Heart right ventricle (tissue), 16 donors: ENCODE measurements around the gene GRIP2. TPM values are rescaled to one million over a fixed set of nuclear protein-coding genes. Genes with fewer than 3 reads are reported as not detected.

ENCODE experiments used
- ATAC-seq, 8 donors: fragments of 200-7000 bp; cut with Tn5 transposase; one replicate each; pipeline ENCODE4 v1.9.1; 2020; ENCODE audit warnings: mild to moderate bottlenecking in 8 of 8, moderate library complexity in 8 of 8, moderate number of reproducible peaks in 1 of 8
- DNase-seq, 2 donors: peaks; one replicate each; pipeline ENCODE4 v3.0.0-alpha.2; 2020
- H3K27ac ChIP-seq, 10 donors: fragments of 200-600 bp; sonication (generic) in 2 of 10; one replicate each; pipeline versions ENCODE4 v1.5.0 to v1.8.0; 2020 to 2022; ENCODE audit warnings: mild to moderate bottlenecking in 3 of 10
- H3K27me3 ChIP-seq, 7 donors: fragments of 200-600 bp; one replicate each; pipeline ENCODE4 v1.8.0; 2021 to 2022; ENCODE audit warnings: mild to moderate bottlenecking in 2 of 7
- H3K36me3 ChIP-seq, 9 donors: fragments of 200-600 bp; sonication (generic) in 1 of 9; one replicate each; pipeline versions ENCODE4 v1.5.0 to v1.8.0; 2020 to 2022; ENCODE audit warnings: mild to moderate bottlenecking in 2 of 9
- H3K4me1 ChIP-seq, 9 donors: fragments of 200-600 bp; sonication (generic) in 1 of 9; one replicate each; pipeline versions ENCODE4 v1.5.0 to v1.8.0; 2020 to 2022; ENCODE audit warnings: mild to moderate bottlenecking in 4 of 9
- H3K4me3 ChIP-seq, 10 donors: fragments of 200-600 bp; sonication (generic) in 2 of 10; one replicate each; pipeline versions ENCODE4 v1.5.0 to v1.8.0; 2020 to 2022; ENCODE audit warnings: mild to moderate bottlenecking in 7 of 10, moderate library complexity in 2 of 10
- H3K9me3 ChIP-seq, 11 donors: fragments of 200-600 bp in 10 of 11; sonication (generic) in 2 of 11; one replicate each; pipeline versions ENCODE4 v1.5.0 to v1.8.0; 2013 to 2022; ENCODE audit warnings: mild to moderate bottlenecking in 2 of 11, control low read depth in 1 of 11, moderate library complexity in 1 of 11
- CTCF ChIP-seq, 9 donors: fragments of 200-600 bp; sonication (generic) in 2 of 9; IDR thresholded peaks; one replicate each; pipeline versions ENCODE4 v1.5.0 to v1.8.0; 2021 to 2022; ENCODE audit warnings: antibody characterized with exemption in 9 of 9, mild to moderate bottlenecking in 5 of 9, moderate library complexity in 1 of 9
- WGBS, 2 donors: extraction: QIAGEN DNeasy Blood & Tissue Kit; methylation state at CpG; one replicate each; pipeline ENCODE4 v1.1.7; 2013; ENCODE audit warnings: inconsistent platforms in 1 of 2; 5-methylcytosine and 5-hydroxymethylcytosine counted together
- intact Hi-C, 10 donors: fragments of 100-400 bp; cut with DNase I; formaldehyde crosslinking; loops; one replicate each; pipeline versions ENCODE4 v1.11.1 to v1.14.2; 2022
- long read RNA-seq, 3 donors: library from polyadenylated mRNA; unstranded; transcript quantifications; one replicate each; pipeline ENCODE4 v2.0.0, GENCODE V29; 2020 to 2021
- polyA plus RNA-seq, 2 donors: library from polyadenylated mRNA; stranded (reverse); fragments of 200-250 nt; gene quantifications; one replicate each; pipeline ENCODE4 v1.2.3, GENCODE V29; 2013
- total RNA-seq, 10 donors: library from RNA; stranded (reverse); fragmentation: NEBNext Ultra II Directional in 3 of 10; extraction: Animal tissue kit (Norgen Biotek cat#: 25700) in 3 of 10; gene quantifications; one replicate each; pipeline versions ENCODE4 v1.2.1 to v1.2.4, GENCODE V29; 2021 to 2023
- donor health status: Arrhythmogenic right ventricular cardiomyopathy.
- donor health status: ischemic (EF 13 %, LVEDD 7.1; RV severe dilation, severe dysfunction).
- donor health status: healthy with polysubstance abuse.
- donor health status: DM: no; HTN: yes; CAD: no.
- donor health status: DM: no; HTN: no; CAD: no.
- donor health status: ischemic (EF 25% LVEDD 6.9; RV normal size, moderate dysfunction).
- donor health status: ischemic (EF 25% LVEDD 5.7; RV mildly dilated, moderate dysfunction).
- donor health status: healthy.
- donor health status: DM: yes; HTN: yes; CAD: no.
- donor health status: Ischemic cardiomyopathy.
- donor health status: ischemic (EF 35%, LVEDD 5.7; RV mildly dilated, moderate dysfunction).
- donor health status: nonischemic (EF 11% LVEDD 7.7; RV severe dilation, severe dysfunction).
- donor health status: DM: yes; HTN: yes; CAD: no.
- donor health status: PGD.
- donor health status: ischemic (EF 29% LVEDD 5.4; RV normal size, mild dysfunction).
- donor health status: nonischemic (EF 23%, LVEDD 6.1; RV moderate dilation, normal function).

The GRIP2 gene
- total RNA-seq = 10 to 100 TPM; 13.2 to 70.1 (median 39.4) TPM
- 10 to 100 TPM in 1 of 2 donors, 1 to 10 TPM in 1; 7.4 to 56.8 TPM for polyA plus RNA-seq
- long read RNA-seq, donor 1, partial matches to known transcripts = 20 of 55 reads
- long read RNA-seq, donor 1, other reads (novel, unspliced or antisense) = 35 of 55 reads
- long read RNA-seq, donor 2, full-length matches to known transcripts = 2 of 110 reads
- long read RNA-seq, donor 2, partial matches to known transcripts = 65 of 110 reads
- long read RNA-seq, donor 2, other reads (novel, unspliced or antisense) = 43 of 110 reads
- long read RNA-seq, donor 3, partial matches to known transcripts = 10 of 30 reads
- long read RNA-seq, donor 3, other reads (novel, unspliced or antisense) = 20 of 30 reads

DNA sequence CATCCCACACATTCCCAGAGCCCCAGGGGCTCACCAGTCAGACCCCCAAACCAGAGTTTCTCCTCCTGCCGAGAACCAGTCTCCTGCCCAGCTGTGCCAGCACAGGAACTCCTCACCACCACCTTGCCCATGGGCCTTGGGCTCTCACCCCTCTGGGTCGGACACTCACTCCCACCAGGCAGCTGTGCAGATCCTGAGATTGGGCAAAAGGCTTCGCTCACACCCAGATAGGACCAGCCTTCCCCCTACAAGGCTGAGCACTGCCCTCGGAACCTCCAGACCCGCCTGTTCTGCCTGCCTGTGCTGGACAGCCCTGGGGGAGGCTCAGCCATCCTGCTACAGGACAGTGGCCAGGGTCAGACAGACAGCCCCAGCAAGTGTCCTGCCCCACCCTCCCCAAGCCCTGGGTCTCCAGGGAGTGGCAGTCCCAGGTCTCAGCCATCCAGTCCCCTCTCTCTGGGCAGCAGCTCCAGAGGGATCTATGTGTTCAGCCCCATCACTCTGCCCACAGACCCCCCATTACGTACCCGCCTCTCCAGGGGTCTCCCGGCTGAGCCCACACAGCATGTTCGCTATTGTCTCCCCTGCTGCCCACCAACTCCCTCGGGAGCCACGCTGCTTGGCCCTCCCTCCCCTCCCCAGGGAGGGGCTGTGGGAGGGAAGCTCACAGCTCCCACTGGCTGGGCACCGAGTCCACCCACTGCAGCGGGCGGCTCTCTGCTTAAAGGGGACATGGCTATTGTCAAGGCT lies at the start of gene GRIP2:
TSS of gene GRIP2 (minus strand) at position 601 of the 750 bp plus-strand sequence. CDS start at position 567, 34 bp downstream.
- Histone ChIP-seq H3K9me3 (no peaks in the 10 kb centered on the region), H3K27me3 (peaks cover 0 to 1% (median 0%) of the 10 kb centered on the region in 7 donors), H3K36me3 (no peaks in the 10 kb centered on the region), H3K27ac (peak within 1 kb of the TSS in 9 of 10 donors; percentile 75 to 96 (median 89)), H3K4me3 (peak within 1 kb of the TSS; percentile 37 to 64 (median 54)), H3K4me1 (peaks cover 7 to 71% (median 44%) of the 10 kb centered on the region in 9 donors)
- intact Hi-C loops = loop anchor here in 3 of 10 donors (2.0 to 10.0 kb wide), 2 partner anchors 17 to 275 kb away; no protein-coding TSS in a partner anchor
- ATAC-seq = peak; percentile 62 to 90 (median 82)
- 31 to 38% methylated on average over 14 of the region's 14 CpGs for WGBS, 2 donors
- peak; percentile 61 to 66 for DNase-seq
- TF ChIP-seq CTCF (IDR thresholded peaks at IDR 0.05) = no peak

- intact Hi-C loops = no loop called here
- H3K9me3 ChIP-seq = no peaks in the 10 kb centered on the region
- no peaks in the 10 kb centered on the region for H3K4me1 ChIP-seq
- DNase-seq (no peak), ATAC-seq (no peak)
- no peaks in the 10 kb centered on the region for H3K36me3 ChIP-seq
- WGBS, 2 donors = 81 to 83% methylated on average over 6 of the region's 6 CpGs
- peaks cover 0 to 40% (median 18%) of the 10 kb centered on the region in 7 donors for H3K27me3 ChIP-seq
- TF ChIP-seq CTCF (IDR thresholded peaks at IDR 0.05) = no peak
- no peak overlapping the region for H3K4me3 ChIP-seq
- no peak overlapping the region for H3K27ac ChIP-seq
These were observed 48.4 kb upstream of the GRIP2 start for GRCh38 chr3:14588425-14589112.

- H3K27ac ChIP-seq = no peak overlapping the region
- WGBS, 2 donors = 63% methylated on average over 4 of the region's 4 CpGs
- no peak overlapping the region for H3K4me3 ChIP-seq
- H3K27me3 ChIP-seq = peaks cover 0 to 43% (median 24%) of the 10 kb centered on the region in 7 donors
- no peak for TF ChIP-seq CTCF (IDR thresholded peaks at IDR 0.05)
- H3K36me3 ChIP-seq = no peaks in the 10 kb centered on the region
- intact Hi-C loops = no loop called here
- H3K4me1 ChIP-seq = no peaks in the 10 kb centered on the region
- no peaks in the 10 kb centered on the region for H3K9me3 ChIP-seq
- ATAC-seq = no peak
- DNase-seq = no peak
These were observed 47.7 kb upstream of the GRIP2 start for GRCh38 chr3:14587740-14588360.

GRCh38 chr3:14586611-14587010 lies 46.5 kb upstream of the GRIP2 start:
- H3K27ac ChIP-seq = no peak overlapping the region
- no peaks in the 10 kb centered on the region for H3K9me3 ChIP-seq
- no peaks in the 10 kb centered on the region for H3K36me3 ChIP-seq
- TF ChIP-seq CTCF (IDR thresholded peaks at IDR 0.05) = no peak
- H3K27me3 ChIP-seq = peaks cover 0 to 44% (median 25%) of the 10 kb centered on the region in 7 donors
- H3K4me1 ChIP-seq = no peaks in the 10 kb centered on the region
- intact Hi-C loops = no loop called here
- no peak for ATAC-seq
- H3K4me3 ChIP-seq = no peak overlapping the region
- 64 to 78% methylated on average over 2 of the region's 2 CpGs for WGBS, 2 donors
- DNase-seq = no peak
